ENCODE results near the gene CFAP251.
"Not testable (repeated sequence)": the region's sequence is repeated elsewhere in the genome, so short reads cannot be mapped to it uniquely, and the experiment has no call there.

- not testable (repeated sequence) for TF ChIP-seq CTCF (optimal IDR thresholded peaks at IDR 0.05 in 1 of 3, IDR thresholded peaks at IDR 0.05 in 1 of 3, conservative IDR thresholded peaks at IDR 0.05 in 1 of 3; ENCODE audit: extremely low read depth in 1 of 3, insufficient read depth in 2 of 3, low read length in 3 of 3); EZH2 (IDR thresholded peaks at IDR 0.05; ENCODE audit: low read length)
These were observed 33.3 kb upstream of the CFAP251 start for GRCh38 chr12:121885129-121885528.
